ENCODE results near the gene FMNL3.

Gene FMNL3

GRCh38 chr12:49708851-49709250, 1.6 kb upstream of the FMNL3 start:
- Histone ChIP-seq H3K9ac (ENCODE audit: low read length in 2 of 2) (no peak overlapping the region), H3K27me3 (ENCODE audit: control insufficient read depth in 1 of 2, insufficient read depth in 2 of 2, low read length in 2 of 2) (no peaks in the 10 kb centered on the region), H3K9me3 (ENCODE audit: control insufficient read depth in 2 of 2, low read length in 2 of 2) (no peaks in the 10 kb centered on the region), H3K36me3 (ENCODE audit: control insufficient read depth in 2 of 2, insufficient read depth in 2 of 2, low read length in 2 of 2) (no peaks in the 10 kb centered on the region), H3K27ac (ENCODE audit: low read length) (no peak overlapping the region), H3K4me1 (ENCODE audit: control insufficient read depth, insufficient read depth, low read length) (peaks cover 18% of the 10 kb centered on the region), H3K4me3 (ENCODE audit: low read length in 2 of 2) (no peak overlapping the region)

- no peaks in the 10 kb centered on the region for H3K27me3 ChIP-seq (ENCODE audit: control insufficient read depth in 1 of 2, insufficient read depth in 2 of 2, low read length in 2 of 2)
- peak overlapping the region in 1 of 2 donors; percentile 54 for H3K4me3 ChIP-seq (ENCODE audit: low read length in 2 of 2)
- H3K27ac ChIP-seq (ENCODE audit: low read length), result no peak overlapping the region
- H3K4me1 ChIP-seq (ENCODE audit: control insufficient read depth, insufficient read depth, low read length), result peaks cover 22% of the 10 kb centered on the region
- H3K9ac ChIP-seq (ENCODE audit: low read length in 2 of 2), result peak overlapping the region in 1 of 2 donors; percentile 36
- H3K9me3 ChIP-seq (ENCODE audit: control insufficient read depth in 2 of 2, low read length in 2 of 2), result no peaks in the 10 kb centered on the region
- no peaks in the 10 kb centered on the region for H3K36me3 ChIP-seq (ENCODE audit: control insufficient read depth in 2 of 2, insufficient read depth in 2 of 2, low read length in 2 of 2)
Observed at GRCh38 chr12:49707812-49708147, 575 bp upstream of the FMNL3 start.

GRCh38 chr12:49706351-49707127, 666 bp downstream of the FMNL3 start:
- Histone ChIP-seq H3K4me1 (ENCODE audit: control insufficient read depth, insufficient read depth, low read length) (peaks cover 23% of the 10 kb centered on the region), H3K27ac (ENCODE audit: low read length) (peak overlapping the region; percentile 83), H3K9ac (ENCODE audit: low read length in 2 of 2) (peak overlapping the region; percentile 70 to 83), H3K9me3 (ENCODE audit: control insufficient read depth in 2 of 2, low read length in 2 of 2) (no peaks in the 10 kb centered on the region), H3K36me3 (ENCODE audit: control insufficient read depth in 2 of 2, insufficient read depth in 2 of 2, low read length in 2 of 2) (no peaks in the 10 kb centered on the region), H3K4me3 (ENCODE audit: low read length in 2 of 2) (peak overlapping the region; percentile 75 to 83), H3K27me3 (ENCODE audit: control insufficient read depth in 1 of 2, insufficient read depth in 2 of 2, low read length in 2 of 2) (no peaks in the 10 kb centered on the region)

GRCh38 chr12:49705479-49706134, 1.6 kb downstream of the FMNL3 start:
- Histone ChIP-seq H3K9me3 (ENCODE audit: control insufficient read depth in 2 of 2, low read length in 2 of 2) (no peaks in the 10 kb centered on the region), H3K4me1 (ENCODE audit: control insufficient read depth, insufficient read depth, low read length) (peaks cover 23% of the 10 kb centered on the region), H3K36me3 (ENCODE audit: control insufficient read depth in 2 of 2, insufficient read depth in 2 of 2, low read length in 2 of 2) (no peaks in the 10 kb centered on the region), H3K4me3 (ENCODE audit: low read length in 2 of 2) (peak overlapping the region; percentile 75 to 83), H3K9ac (ENCODE audit: low read length in 2 of 2) (peak overlapping the region in 1 of 2 donors; percentile 70), H3K27ac (ENCODE audit: low read length) (peak overlapping the region; percentile 70), H3K27me3 (ENCODE audit: control insufficient read depth in 1 of 2, insufficient read depth in 2 of 2, low read length in 2 of 2) (no peaks in the 10 kb centered on the region)

- Histone ChIP-seq H3K9me3 (ENCODE audit: control insufficient read depth in 2 of 2, low read length in 2 of 2) (no peaks in the 10 kb centered on the region), H3K36me3 (ENCODE audit: control insufficient read depth in 2 of 2, insufficient read depth in 2 of 2, low read length in 2 of 2) (no peaks in the 10 kb centered on the region), H3K4me1 (ENCODE audit: control insufficient read depth, insufficient read depth, low read length) (peaks cover 32% of the 10 kb centered on the region), H3K4me3 (ENCODE audit: low read length in 2 of 2) (no peak overlapping the region), H3K27me3 (ENCODE audit: control insufficient read depth in 1 of 2, insufficient read depth in 2 of 2, low read length in 2 of 2) (no peaks in the 10 kb centered on the region), H3K27ac (ENCODE audit: low read length) (no peak overlapping the region), H3K9ac (ENCODE audit: low read length in 2 of 2) (no peak overlapping the region)
Observed at GRCh38 chr12:49703647-49704137, 3.5 kb downstream of the FMNL3 start.

GRCh38 chr12:49702676-49703215, 4.5 kb downstream of the FMNL3 start:
- no peak overlapping the region for H3K27ac ChIP-seq (ENCODE audit: low read length)
- peaks cover 37% of the 10 kb centered on the region for H3K4me1 ChIP-seq (ENCODE audit: control insufficient read depth, insufficient read depth, low read length)

GRCh38 chr12:49702009-49702408, 5.2 kb downstream of the FMNL3 start:
- no peak overlapping the region for H3K27ac ChIP-seq (ENCODE audit: low read length)
- H3K4me1 ChIP-seq (ENCODE audit: control insufficient read depth, insufficient read depth, low read length), result peaks cover 39% of the 10 kb centered on the region
- no peak overlapping the region for H3K4me3 ChIP-seq (ENCODE audit: low read length in 2 of 2)

More at GRCh38 chr12:49702676-49703215, 4.5 kb downstream of the FMNL3 start:
- Histone ChIP-seq H3K36me3 (ENCODE audit: control insufficient read depth in 2 of 2, insufficient read depth in 2 of 2, low read length in 2 of 2) (no peaks in the 10 kb centered on the region), H3K4me3 (ENCODE audit: low read length in 2 of 2) (no peak overlapping the region), H3K9me3 (ENCODE audit: control insufficient read depth in 2 of 2, low read length in 2 of 2) (no peaks in the 10 kb centered on the region), H3K27me3 (ENCODE audit: control insufficient read depth in 1 of 2, insufficient read depth in 2 of 2, low read length in 2 of 2) (no peaks in the 10 kb centered on the region), H3K9ac (ENCODE audit: low read length in 2 of 2) (no peak overlapping the region)

GRCh38 chr12:49698619-49699545, 8.3 kb downstream of the FMNL3 start:
- Histone ChIP-seq H3K36me3 (ENCODE audit: control insufficient read depth in 2 of 2, insufficient read depth in 2 of 2, low read length in 2 of 2) (no peaks in the 10 kb centered on the region), H3K27me3 (ENCODE audit: control insufficient read depth in 1 of 2, insufficient read depth in 2 of 2, low read length in 2 of 2) (no peaks in the 10 kb centered on the region), H3K9me3 (ENCODE audit: control insufficient read depth in 2 of 2, low read length in 2 of 2) (no peaks in the 10 kb centered on the region), H3K9ac (ENCODE audit: low read length in 2 of 2) (peak overlapping the region; percentile 19 to 22), H3K27ac (ENCODE audit: low read length) (peak overlapping the region; percentile 41), H3K4me1 (ENCODE audit: control insufficient read depth, insufficient read depth, low read length) (peaks cover 24% of the 10 kb centered on the region), H3K4me3 (ENCODE audit: low read length in 2 of 2) (peak overlapping the region in 1 of 2 donors; percentile 57)

More at GRCh38 chr12:49702009-49702408, 5.2 kb downstream of the FMNL3 start:
- Histone ChIP-seq H3K9ac (ENCODE audit: low read length in 2 of 2) (no peak overlapping the region), H3K27me3 (ENCODE audit: control insufficient read depth in 1 of 2, insufficient read depth in 2 of 2, low read length in 2 of 2) (no peaks in the 10 kb centered on the region), H3K36me3 (ENCODE audit: control insufficient read depth in 2 of 2, insufficient read depth in 2 of 2, low read length in 2 of 2) (no peaks in the 10 kb centered on the region), H3K9me3 (ENCODE audit: control insufficient read depth in 2 of 2, low read length in 2 of 2) (no peaks in the 10 kb centered on the region)

GRCh38 chr12:49697808-49698207, 9.4 kb downstream of the FMNL3 start:
- Histone ChIP-seq H3K9me3 (ENCODE audit: control insufficient read depth in 2 of 2, low read length in 2 of 2) (no peaks in the 10 kb centered on the region), H3K27me3 (ENCODE audit: control insufficient read depth in 1 of 2, insufficient read depth in 2 of 2, low read length in 2 of 2) (no peaks in the 10 kb centered on the region), H3K36me3 (ENCODE audit: control insufficient read depth in 2 of 2, insufficient read depth in 2 of 2, low read length in 2 of 2) (no peaks in the 10 kb centered on the region), H3K4me3 (ENCODE audit: low read length in 2 of 2) (no peak overlapping the region), H3K9ac (ENCODE audit: low read length in 2 of 2) (no peak overlapping the region), H3K27ac (ENCODE audit: low read length) (no peak overlapping the region), H3K4me1 (ENCODE audit: control insufficient read depth, insufficient read depth, low read length) (peaks cover 21% of the 10 kb centered on the region)

- Histone ChIP-seq H3K9ac (ENCODE audit: low read length in 2 of 2) (no peak overlapping the region), H3K9me3 (ENCODE audit: control insufficient read depth in 2 of 2, low read length in 2 of 2) (no peaks in the 10 kb centered on the region), H3K27me3 (ENCODE audit: control insufficient read depth in 1 of 2, insufficient read depth in 2 of 2, low read length in 2 of 2) (no peaks in the 10 kb centered on the region), H3K4me1 (ENCODE audit: control insufficient read depth, insufficient read depth, low read length) (peaks cover 19% of the 10 kb centered on the region), H3K36me3 (ENCODE audit: control insufficient read depth in 2 of 2, insufficient read depth in 2 of 2, low read length in 2 of 2) (no peaks in the 10 kb centered on the region), H3K4me3 (ENCODE audit: low read length in 2 of 2) (no peak overlapping the region), H3K27ac (ENCODE audit: low read length) (no peak overlapping the region)
Observed at GRCh38 chr12:49696723-49697122, 10.5 kb downstream of the FMNL3 start.
